Retinal pigment epithelial cell (primary cell): ENCODE results near the gene GORASP1.

Source experiments
- DNase-seq: peaks from one replicate; pipeline ENCODE4 v3.0.0-alpha.2; 2010; ENCODE audit warnings: low read depth
- H3K4me3 ChIP-seq: 2 replicates; pipeline ENCODE4 v1.5.1; 2011; ENCODE audit warnings: mild to moderate bottlenecking, low read length, control low read depth, moderate library complexity
- TF ChIP-seq, protein P1 (sequence below): conservative IDR thresholded peaks from 2 replicates; pipeline ENCODE4 v1.5.1; 2011; ENCODE audit warnings: low read depth, low read length, control low read depth, inconsistent platforms

GORASP1 gene

GRCh38 chr3:39139442-39139841, 32.0 kb upstream of the GORASP1 start:
- no peak overlapping the region for H3K4me3 ChIP-seq
- TF ChIP-seq, protein P1, sequence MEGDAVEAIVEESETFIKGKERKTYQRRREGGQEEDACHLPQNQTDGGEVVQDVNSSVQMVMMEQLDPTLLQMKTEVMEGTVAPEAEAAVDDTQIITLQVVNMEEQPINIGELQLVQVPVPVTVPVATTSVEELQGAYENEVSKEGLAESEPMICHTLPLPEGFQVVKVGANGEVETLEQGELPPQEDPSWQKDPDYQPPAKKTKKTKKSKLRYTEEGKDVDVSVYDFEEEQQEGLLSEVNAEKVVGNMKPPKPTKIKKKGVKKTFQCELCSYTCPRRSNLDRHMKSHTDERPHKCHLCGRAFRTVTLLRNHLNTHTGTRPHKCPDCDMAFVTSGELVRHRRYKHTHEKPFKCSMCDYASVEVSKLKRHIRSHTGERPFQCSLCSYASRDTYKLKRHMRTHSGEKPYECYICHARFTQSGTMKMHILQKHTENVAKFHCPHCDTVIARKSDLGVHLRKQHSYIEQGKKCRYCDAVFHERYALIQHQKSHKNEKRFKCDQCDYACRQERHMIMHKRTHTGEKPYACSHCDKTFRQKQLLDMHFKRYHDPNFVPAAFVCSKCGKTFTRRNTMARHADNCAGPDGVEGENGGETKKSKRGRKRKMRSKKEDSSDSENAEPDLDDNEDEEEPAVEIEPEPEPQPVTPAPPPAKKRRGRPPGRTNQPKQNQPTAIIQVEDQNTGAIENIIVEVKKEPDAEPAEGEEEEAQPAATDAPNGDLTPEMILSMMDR = no peak
- no peak for DNase-seq

- H3K4me3 ChIP-seq = no peak overlapping the region
- DNase-seq = no peak
- TF ChIP-seq, protein P1 = no peak
These were observed 31.5 kb upstream of the GORASP1 start for GRCh38 chr3:39138804-39139415.

- H3K4me3 ChIP-seq = no peak overlapping the region
- TF ChIP-seq, protein P1 = no peak
- DNase-seq = no peak
These were observed 30.8 kb upstream of the GORASP1 start for GRCh38 chr3:39137991-39138803.

- no peak overlapping the region for H3K4me3 ChIP-seq
- TF ChIP-seq, protein P1 = no peak
- DNase-seq = no peak
These were observed 30.1 kb upstream of the GORASP1 start for GRCh38 chr3:39137435-39137936.

DNA sequence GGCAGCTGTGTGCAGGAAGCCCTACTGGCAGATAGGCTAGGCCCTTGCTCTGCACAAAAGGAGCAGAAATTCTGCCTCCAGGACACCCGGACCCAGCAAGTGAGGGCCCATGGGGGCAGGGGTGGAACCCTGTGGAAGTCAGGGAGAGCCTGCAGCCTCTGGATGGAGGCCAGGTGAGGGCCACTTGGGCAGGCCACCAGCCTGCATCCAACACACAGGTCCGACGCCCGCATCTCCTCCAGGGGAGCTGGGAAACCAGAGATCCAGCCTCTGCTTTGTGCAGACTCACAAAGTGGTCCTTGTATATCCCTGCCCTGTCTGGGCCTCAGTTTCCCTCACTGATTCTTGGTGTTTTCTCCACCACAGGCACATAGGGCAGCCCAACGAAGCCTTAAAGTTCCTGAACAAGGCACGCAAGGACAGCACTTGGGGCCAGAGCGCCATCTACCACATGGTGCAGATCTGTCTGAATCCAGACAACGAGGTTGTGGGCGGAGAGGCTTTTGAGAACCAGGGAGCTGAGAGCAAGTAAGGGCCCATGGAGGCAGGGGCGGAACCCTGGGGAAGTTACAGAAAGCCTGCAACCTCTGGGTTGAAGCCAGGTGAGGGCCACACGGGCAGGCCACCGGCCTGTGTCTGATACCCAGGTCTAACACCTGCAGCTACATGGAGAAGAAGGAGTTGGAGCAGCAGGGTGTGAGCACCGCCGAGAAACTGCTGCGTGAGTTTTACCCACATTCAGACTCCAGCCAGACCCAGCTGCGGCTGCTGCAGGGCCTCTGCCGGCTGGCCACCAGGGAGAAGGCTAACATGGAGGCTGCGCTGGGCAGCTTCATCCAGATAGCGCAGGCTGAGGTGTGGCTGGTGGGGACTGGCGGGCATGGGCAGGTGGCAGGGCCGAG, 29.4 kb upstream of the GORASP1 start:
- no peak for DNase-seq
- TF ChIP-seq, protein P1 = no peak
- no peak overlapping the region for H3K4me3 ChIP-seq

GRCh38 chr3:39135170-39135805, 27.9 kb upstream of the GORASP1 start:
- H3K4me3 ChIP-seq = no peak overlapping the region
- TF ChIP-seq, protein P1 = no peak
- no peak for DNase-seq
